Keratinocyte (primary cell): Measurements from ENCODE around the gene ARHGAP20. TPM values are rescaled to one million over a fixed set of nuclear protein-coding genes. Genes with fewer than 3 reads are reported as not detected.

Experiments used
- DNase-seq: peaks from one replicate; pipeline ENCODE4 v3.0.0-alpha.2; 2011; ENCODE audit warnings: low read depth, missing footprints, low spot score
- FAIRE-seq: peaks from 2 replicates; lab custom pipeline; 2011; peaks lifted over from hg19 to GRCh38; lab: Jason Lieb, UNC
- H2AFZ ChIP-seq: 2 replicates; pipeline ENCODE4 v1.6.0; 2012; ENCODE audit warnings: low read length, control low read depth, inconsistent platforms; ENCODE audit not compliant: control insufficient read depth
- H3K27ac ChIP-seq: 2 replicates; pipeline ENCODE4 v1.5.1; 2011; ENCODE audit warnings: low read length; ENCODE audit not compliant: control insufficient read depth, insufficient read depth
- H3K27me3 ChIP-seq: 3 replicates; pipeline ENCODE4 v1.6.0; 2011; ENCODE audit warnings: low read length; ENCODE audit not compliant: control insufficient read depth, insufficient read depth; ENCODE audit errors: extremely low read depth
- H3K36me3 ChIP-seq, 2 experiments: 2 replicates in 1 of 2; 3 replicates in 1 of 2; pipeline ENCODE4 v1.5.1; 2011; ENCODE audit warnings: low read length in 2 of 2, mild to moderate bottlenecking in 1 of 2; ENCODE audit not compliant: control insufficient read depth in 2 of 2, insufficient read depth in 2 of 2; ENCODE audit errors: extremely low read depth in 1 of 2
- H3K4me1 ChIP-seq: 3 replicates; pipeline ENCODE4 v1.5.1; 2011; ENCODE audit warnings: low read length; ENCODE audit not compliant: control insufficient read depth, insufficient read depth; ENCODE audit errors: extremely low read depth
- H3K4me2 ChIP-seq: 3 replicates; pipeline ENCODE4 v1.6.0; 2011; ENCODE audit warnings: low read depth, low read length; ENCODE audit not compliant: control insufficient read depth, insufficient read depth; ENCODE audit errors: extremely low read depth
- H3K4me3 ChIP-seq, 3 experiments: fragments of 200-600 bp in 1 of 3; sonication (generic) in 1 of 3; 2 replicates in 2 of 3; 3 replicates in 1 of 3; pipeline ENCODE4 v1.5.1; 2011 to 2016; ENCODE audit warnings: low read length in 3 of 3, mild to moderate bottlenecking in 3 of 3, control low read depth in 2 of 3, inconsistent platforms in 1 of 3, low read depth in 1 of 3, mixed read lengths in 1 of 3, mixed run types in 1 of 3, moderate library complexity in 1 of 3; ENCODE audit not compliant: control insufficient read depth in 2 of 3, insufficient read depth in 2 of 3; ENCODE audit errors: extremely low read depth in 1 of 3
- H3K79me2 ChIP-seq: 2 replicates; pipeline ENCODE4 v1.6.0; 2012; ENCODE audit warnings: low read length; ENCODE audit not compliant: control insufficient read depth, insufficient read depth
- H3K9ac ChIP-seq: 3 replicates; pipeline ENCODE4 v1.6.0; 2011; ENCODE audit warnings: low read length; ENCODE audit not compliant: control insufficient read depth, insufficient read depth; ENCODE audit errors: extremely low read depth
- H3K9me1 ChIP-seq: 3 replicates; pipeline ENCODE4 v1.6.0; 2011; ENCODE audit warnings: low read length; ENCODE audit not compliant: control insufficient read depth, insufficient read depth; ENCODE audit errors: extremely low read depth
- H3K9me3 ChIP-seq: 2 replicates; pipeline ENCODE4 v1.5.1; 2012; ENCODE audit warnings: low read depth, low read length; ENCODE audit not compliant: control insufficient read depth
- H4K20me1 ChIP-seq: 3 replicates; pipeline ENCODE4 v1.6.0; 2011; ENCODE audit warnings: low read length; ENCODE audit not compliant: control insufficient read depth, insufficient read depth; ENCODE audit errors: extremely low read depth
- EZH2 ChIP-seq: IDR thresholded peaks from one replicate; pipeline ENCODE4 v1.6.1; 2012; ENCODE audit warnings: inconsistent platforms, mild to moderate bottlenecking, low read length, moderate library complexity
- dilution Hi-C: fragments of 300-500 bp; cut with MboI; formaldehyde crosslinking; loops from one replicate; pipeline ENCODE4 v1.7.0; 2020; ENCODE audit warnings: low sequenced_read_pairs; ENCODE audit not compliant: extremely low pct_ligation_motif_present
- polyA plus RNA-seq, 5 experiments: library from polyadenylated mRNA; depleted of rRNA in 3 of 5; stranded (reverse) in 3 of 5; stranded (forward) in 1 of 5; unstranded in 1 of 5; fragments of >200 nt; gene quantifications; 1 replicate in 1 of 5; 2 replicates in 3 of 5; 3 replicates in 1 of 5; pipeline versions ENCODE4 v1.2.1 to v1.2.3, GENCODE V29; 2011 to 2012; ENCODE audit warnings: missing spikeins in 2 of 5, low read depth in 1 of 5, low replicate concordance in 1 of 5
- TF ChIP-seq, protein P1 (sequence below), 3 experiments: IDR thresholded peaks in 1 of 3; conservative IDR thresholded peaks in 1 of 3; optimal IDR thresholded peaks in 1 of 3; 2 replicates in 2 of 3; 3 replicates in 1 of 3; pipeline versions ENCODE3 to v1.5.1; 2011; ENCODE audit warnings: low read length in 3 of 3, mild to moderate bottlenecking in 3 of 3, moderate library complexity in 2 of 3, control low read depth in 1 of 3, inconsistent platforms in 1 of 3; ENCODE audit not compliant: insufficient read depth in 2 of 3; ENCODE audit errors: extremely low read depth in 1 of 3

The ARHGAP20 gene
- polyA plus RNA-seq, 1 donor (not counting 4 experiments of a cell fraction or from before 2014, with no cell fraction given): not detected

DNA sequence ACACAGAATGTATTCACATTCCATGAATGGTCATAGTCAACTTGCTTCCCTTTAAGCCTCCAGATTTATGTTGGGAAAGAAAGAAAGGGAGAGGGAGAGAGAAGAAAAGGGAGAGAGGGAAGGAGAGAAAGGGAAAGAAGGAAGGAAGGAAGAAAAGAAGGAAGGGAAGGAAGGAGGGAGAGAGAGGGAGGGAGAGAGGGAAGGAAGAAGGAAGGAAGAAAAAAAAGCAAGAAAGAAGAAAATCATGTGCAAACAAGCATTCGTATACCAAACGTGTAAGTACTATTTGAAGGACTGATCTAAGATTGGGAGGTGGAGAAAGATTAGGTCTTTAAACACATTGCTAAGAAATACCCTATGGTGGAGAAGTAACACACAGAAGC lies 23.9 kb upstream of the ARHGAP20 start:
- Histone ChIP-seq H4K20me1 (no peaks in the 10 kb centered on the region), H3K4me3 (no peak overlapping the region), H3K27me3 (peaks cover 4% of the 10 kb centered on the region), H3K4me2 (no peak overlapping the region), H3K36me3 (no peaks in the 10 kb centered on the region), H3K9ac (no peak overlapping the region), H3K4me1 (no peaks in the 10 kb centered on the region), H3K27ac (no peak overlapping the region), H3K9me1 (no peaks in the 10 kb centered on the region), H3K9me3 (no peaks in the 10 kb centered on the region), H3K79me2 (no peaks in the 10 kb centered on the region), H2AFZ (no peak overlapping the region)
- dilution Hi-C loops: no loop called here
- FAIRE-seq: no peak
- no peak for DNase-seq
- TF ChIP-seq EZH2: no peak
- TF ChIP-seq, protein P1, sequence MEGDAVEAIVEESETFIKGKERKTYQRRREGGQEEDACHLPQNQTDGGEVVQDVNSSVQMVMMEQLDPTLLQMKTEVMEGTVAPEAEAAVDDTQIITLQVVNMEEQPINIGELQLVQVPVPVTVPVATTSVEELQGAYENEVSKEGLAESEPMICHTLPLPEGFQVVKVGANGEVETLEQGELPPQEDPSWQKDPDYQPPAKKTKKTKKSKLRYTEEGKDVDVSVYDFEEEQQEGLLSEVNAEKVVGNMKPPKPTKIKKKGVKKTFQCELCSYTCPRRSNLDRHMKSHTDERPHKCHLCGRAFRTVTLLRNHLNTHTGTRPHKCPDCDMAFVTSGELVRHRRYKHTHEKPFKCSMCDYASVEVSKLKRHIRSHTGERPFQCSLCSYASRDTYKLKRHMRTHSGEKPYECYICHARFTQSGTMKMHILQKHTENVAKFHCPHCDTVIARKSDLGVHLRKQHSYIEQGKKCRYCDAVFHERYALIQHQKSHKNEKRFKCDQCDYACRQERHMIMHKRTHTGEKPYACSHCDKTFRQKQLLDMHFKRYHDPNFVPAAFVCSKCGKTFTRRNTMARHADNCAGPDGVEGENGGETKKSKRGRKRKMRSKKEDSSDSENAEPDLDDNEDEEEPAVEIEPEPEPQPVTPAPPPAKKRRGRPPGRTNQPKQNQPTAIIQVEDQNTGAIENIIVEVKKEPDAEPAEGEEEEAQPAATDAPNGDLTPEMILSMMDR (optimal IDR thresholded peaks at IDR 0.05 in 1 of 3, IDR thresholded peaks at IDR 0.05 in 1 of 3, conservative IDR thresholded peaks at IDR 0.05 in 1 of 3; ENCODE audit: extremely low read depth in 1 of 3, insufficient read depth in 2 of 3, low read length in 3 of 3): no peak

DNA sequence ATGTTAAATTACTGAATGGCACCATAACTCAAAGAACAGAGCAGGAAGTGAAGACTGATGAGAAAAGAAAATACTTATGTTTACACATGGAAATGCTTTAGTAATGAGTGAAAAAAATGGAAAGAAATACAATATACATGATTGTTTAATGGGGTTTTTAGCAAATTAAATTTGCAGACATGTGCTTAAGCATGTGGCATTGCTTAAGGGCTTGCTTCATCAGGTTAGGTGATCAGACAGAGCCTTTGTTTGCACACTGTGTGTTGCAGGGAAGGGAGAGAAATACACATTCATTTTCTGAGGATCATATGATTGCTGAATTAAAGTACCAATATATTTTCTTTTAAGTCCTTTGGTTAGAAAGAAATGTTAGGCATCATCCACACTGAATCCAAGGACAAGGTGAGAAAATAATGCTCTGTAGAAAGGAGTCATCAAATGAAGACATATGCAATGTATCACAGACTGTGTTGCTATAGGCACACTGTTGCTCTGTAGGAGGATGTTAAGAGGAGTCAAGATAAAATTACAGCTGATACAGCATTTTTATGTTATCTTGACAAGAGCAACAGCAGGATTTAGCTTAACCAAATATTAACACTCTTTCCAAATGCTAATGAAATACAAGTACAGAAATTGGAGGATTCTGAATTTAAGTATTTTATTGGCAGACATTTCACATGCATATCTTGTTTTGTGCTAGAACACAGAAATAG lies 23.4 kb upstream of the ARHGAP20 start:
- H2AFZ ChIP-seq: no peak overlapping the region
- no peaks in the 10 kb centered on the region for H4K20me1 ChIP-seq
- H3K9me3 ChIP-seq: no peaks in the 10 kb centered on the region
- H3K27me3 ChIP-seq: peaks cover 4% of the 10 kb centered on the region
- H3K27ac ChIP-seq: no peak overlapping the region
- H3K4me2 ChIP-seq: no peak overlapping the region
- FAIRE-seq (no peak), DNase-seq (no peak)
- H3K36me3 ChIP-seq: no peaks in the 10 kb centered on the region
- no peaks in the 10 kb centered on the region for H3K4me1 ChIP-seq
- TF ChIP-seq EZH2: no peak
- TF ChIP-seq, protein P1 (optimal IDR thresholded peaks at IDR 0.05 in 1 of 3, IDR thresholded peaks at IDR 0.05 in 1 of 3, conservative IDR thresholded peaks at IDR 0.05 in 1 of 3; ENCODE audit: extremely low read depth in 1 of 3, insufficient read depth in 2 of 3, low read length in 3 of 3): no peak
- H3K9me1 ChIP-seq: no peaks in the 10 kb centered on the region
- no peak overlapping the region for H3K4me3 ChIP-seq
- dilution Hi-C loops: no loop called here
- H3K9ac ChIP-seq: no peak overlapping the region
- no peaks in the 10 kb centered on the region for H3K79me2 ChIP-seq
